SK-N-SH (cell line): ENCODE results near the gene KIAA1549. TPM values are rescaled to one million over a fixed set of nuclear protein-coding genes. Genes with fewer than 3 reads are reported as not detected.

ENCODE experiments used
- CTCF ChIA-PET: fragments of 300-600, 350-600 bp; formaldehyde crosslinking; extraction: SDS; loops from one replicate; lab custom pipeline; 2021; lab: Yijun Ruan, JAX
- POLR2A ChIA-PET: fragments of 350-600 bp; sonication (Branson Sonifier 250); formaldehyde crosslinking; extraction: SDS; loops from one replicate; lab custom pipeline; 2020; ENCODE audit warnings: antibody characterized with exemption, inconsistent platforms; lab: Yijun Ruan, JAX
- DNase-seq: peaks from one replicate; pipeline ENCODE4 v3.0.0; 2012
- H2AFZ ChIP-seq: fragments of 200-600 bp; sonication (generic); 2 replicates; pipeline ENCODE4 v1.8.1; 2016; ENCODE audit warnings: antibody characterized with exemption, mild to moderate bottlenecking, low read depth
- H3F3A ChIP-seq: fragments of 200-600 bp; sonication (generic); replicated peaks from 2 replicates; pipeline ENCODE3; 2016; ENCODE audit warnings: antibody characterized with exemption, mild to moderate bottlenecking; ENCODE audit not compliant: insufficient read depth
- H3K27ac ChIP-seq, 2 experiments: fragments of 200-500 bp in 1 of 2; fragments of 200-600 bp in 1 of 2; sonication (Bioruptor generic) in 1 of 2; sonication (generic), shearing (Covaris generic) in 1 of 2; 2 replicates each; pipeline versions ENCODE4 v1.5.1 to v1.6.1; 2014 to 2016; ENCODE audit warnings: low read depth in 2 of 2, inconsistent platforms in 1 of 2, low read length in 1 of 2, mild to moderate bottlenecking in 1 of 2, mixed read lengths in 1 of 2
- H3K27me3 ChIP-seq: fragments of 200-600 bp; sonication (generic), shearing (Covaris generic); 2 replicates; pipeline ENCODE4 v1.6.1; 2016; ENCODE audit warnings: mixed run types; ENCODE audit not compliant: insufficient read depth
- H3K36me3 ChIP-seq, 2 experiments: fragments of 200-500 bp in 1 of 2; fragments of 200-600 bp in 1 of 2; sonication (Bioruptor generic) in 1 of 2; sonication (generic) in 1 of 2; replicated peaks in 1 of 2; 2 replicates each; pipeline versions ENCODE3 to v1.5.1; 2014 to 2016; ENCODE audit warnings: low read length in 1 of 2, mild to moderate bottlenecking in 1 of 2; ENCODE audit not compliant: insufficient read depth in 2 of 2, control insufficient read depth in 1 of 2
- H3K4me1 ChIP-seq, 2 experiments: fragments of 200-500 bp in 1 of 2; fragments of 200-600 bp in 1 of 2; sonication (Bioruptor generic) in 1 of 2; sonication (generic), shearing (Covaris generic) in 1 of 2; 2 replicates each; pipeline versions ENCODE4 v1.5.1 to v1.6.1; 2014 to 2016; ENCODE audit warnings: low read depth in 1 of 2, low read length in 1 of 2, mixed run types in 1 of 2; ENCODE audit not compliant: insufficient read depth in 2 of 2, control insufficient read depth in 1 of 2
- H3K4me2 ChIP-seq: fragments of 200-600 bp; sonication (generic), shearing (Covaris generic); 2 replicates; pipeline ENCODE4 v1.6.1; 2017; ENCODE audit warnings: mixed run types
- H3K4me3 ChIP-seq, 2 experiments: fragments of 200-500 bp in 1 of 2; fragments of 200-600 bp in 1 of 2; sonication (Bioruptor generic) in 1 of 2; sonication (generic), shearing (Covaris generic) in 1 of 2; 2 replicates each; pipeline versions ENCODE4 v1.5.1 to v1.8.1; 2014 to 2016; ENCODE audit warnings: low read depth in 2 of 2, inconsistent platforms in 1 of 2, low read length in 1 of 2, mild to moderate bottlenecking in 1 of 2, mixed read lengths in 1 of 2, moderate library complexity in 1 of 2
- H3K79me2 ChIP-seq: fragments of 200-600 bp; sonication (generic); 2 replicates; pipeline ENCODE4 v1.8.1; 2017; ENCODE audit warnings: mild to moderate bottlenecking; ENCODE audit not compliant: insufficient read depth
- H3K9ac ChIP-seq: fragments of 200-600 bp; sonication (generic); 2 replicates; pipeline ENCODE4 v1.6.1; 2017; ENCODE audit warnings: mixed run types
- H3K9me2 ChIP-seq: fragments of 200-600 bp; sonication (generic); 2 replicates; pipeline ENCODE4 v1.6.1; 2017; ENCODE audit warnings: mixed run types
- H3K9me3 ChIP-seq: fragments of 200-600 bp; sonication (generic); 2 replicates; pipeline ENCODE4 v1.6.1; 2017; ENCODE audit warnings: mixed run types, mild to moderate bottlenecking, moderate library complexity
- H4K20me1 ChIP-seq: fragments of 200-600 bp; sonication (generic); 2 replicates; pipeline ENCODE4 v1.6.1; 2017; ENCODE audit warnings: mild to moderate bottlenecking, mixed run types; ENCODE audit not compliant: insufficient read depth
- ELF1 ChIP-seq: IDR thresholded peaks from 2 replicates; pipeline ENCODE4 v1.4.0; 2012
- EP300 ChIP-seq, 2 experiments: IDR thresholded peaks; 2 replicates each; pipeline versions ENCODE4 v1.4.0 to v1.6.1; 2012; ENCODE audit warnings: borderline replicate concordance in 1 of 2, low read depth in 1 of 2, low read length in 1 of 2
- FOSL2 ChIP-seq: IDR thresholded peaks from 2 replicates; pipeline ENCODE4 v1.4.0; 2012; ENCODE audit warnings: low read depth, mild to moderate bottlenecking, moderate library complexity, borderline replicate concordance
- FOXM1 ChIP-seq: IDR thresholded peaks from 2 replicates; pipeline ENCODE4 v1.4.0; 2012; ENCODE audit warnings: low read depth, mild to moderate bottlenecking
- JUND ChIP-seq: IDR thresholded peaks from 2 replicates; pipeline ENCODE4 v1.4.0; 2012
- NFIC ChIP-seq: IDR thresholded peaks from 2 replicates; pipeline ENCODE4 v1.4.0; 2012; ENCODE audit warnings: borderline replicate concordance
- RCOR1 ChIP-seq: fragments of 150-350 bp; IDR thresholded peaks from 2 replicates; pipeline ENCODE4 v1.6.1; 2017; ENCODE audit warnings: antibody characterized with exemption, low read length
- RFX5 ChIP-seq: IDR thresholded peaks from 2 replicates; pipeline ENCODE4 v1.6.1; 2012; ENCODE audit warnings: mild to moderate bottlenecking, improper control_type of control experiment, low read length
- RXRA ChIP-seq: IDR thresholded peaks from 2 replicates; pipeline ENCODE4 v1.4.0; 2012; ENCODE audit warnings: low read depth, mild to moderate bottlenecking, borderline replicate concordance
- SIN3A ChIP-seq: IDR thresholded peaks from 2 replicates; pipeline ENCODE4 v1.6.1; 2012; ENCODE audit warnings: low read depth, mild to moderate bottlenecking, low read length, moderate library complexity, borderline replicate concordance
- WGBS: methylation state at CpG from one replicate; pipeline ENCODE4 v1.1.6; 2017; ENCODE audit warnings: low lambda C conversion rate; 5-methylcytosine and 5-hydroxymethylcytosine counted together
- polyA plus RNA-seq, 3 experiments: library from polyadenylated mRNA; depleted of rRNA; stranded (reverse); fragments of >200 nt; gene quantifications; 2 replicates each; pipeline ENCODE4 v1.2.3, GENCODE V29; 2012
- TF ChIP-seq, protein P1 (sequence below): IDR thresholded peaks from 2 replicates; pipeline ENCODE4 v1.4.0; 2012; ENCODE audit warnings: low read depth, borderline replicate concordance
- TF ChIP-seq, protein P2 (sequence below): fragments of 200-600 bp; sonication (generic); IDR thresholded peaks from 2 replicates; pipeline ENCODE4 v1.6.1; 2017; ENCODE audit warnings: antibody characterized with exemption, mild to moderate bottlenecking, moderate library complexity
- TF ChIP-seq, protein P3 (sequence below): IDR thresholded peaks from 2 replicates; pipeline ENCODE4 v1.6.1; 2012; ENCODE audit warnings: mild to moderate bottlenecking, low read depth, low read length, moderate library complexity

Gene KIAA1549
- polyA plus RNA-seq, 1 of the 3 experiments (the other 2 are of a cell fraction) = 3.6 TPM

DNA sequence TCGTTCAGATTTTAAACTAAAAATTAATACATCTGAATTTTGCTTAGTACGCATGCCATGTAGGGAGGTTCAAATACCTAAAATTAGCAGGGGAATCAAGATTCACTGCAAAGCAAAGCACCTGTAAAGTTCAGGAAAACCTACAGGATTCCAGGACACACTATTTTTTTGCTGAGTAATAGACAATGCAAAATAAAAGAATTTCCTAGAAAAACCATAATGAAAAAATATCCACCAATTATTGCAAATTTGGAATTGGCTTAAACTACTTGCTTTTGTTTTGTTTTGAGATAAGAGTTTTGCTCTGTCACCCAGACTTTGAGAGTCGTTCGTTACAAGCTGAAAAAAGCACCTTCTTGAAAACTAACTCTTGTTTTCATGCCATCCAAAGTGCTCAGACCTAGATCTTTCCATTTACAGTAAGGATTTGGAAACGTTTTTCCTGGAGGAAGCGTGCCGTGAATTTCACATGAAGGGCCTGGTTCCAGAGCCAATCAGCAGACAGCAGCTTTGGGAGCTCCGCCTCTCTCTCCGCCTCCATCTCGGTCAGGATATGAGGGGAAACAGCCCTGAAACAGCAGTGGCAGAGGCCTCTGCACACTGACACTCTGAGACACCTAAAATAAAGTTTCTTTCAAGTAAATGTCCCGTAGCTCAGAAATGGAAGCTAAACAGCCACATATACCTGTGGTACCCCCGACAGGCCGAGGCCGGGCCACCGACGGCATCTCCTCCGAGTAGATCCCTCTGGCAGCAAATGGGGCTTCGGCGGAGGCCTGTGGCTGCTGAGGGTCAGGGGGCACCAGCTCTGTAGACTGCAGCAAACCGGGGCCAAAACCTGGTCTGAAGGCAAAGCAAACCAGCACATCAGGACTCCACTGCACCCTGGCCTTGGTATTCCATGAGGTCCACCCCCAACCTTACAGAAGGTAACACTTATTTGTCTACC is 137.3 kb downstream of the KIAA1549 start:
- TF ChIP-seq RFX5 (no peak), JUND (no peak), NFIC (no peak), ELF1 (no peak), SIN3A (no peak), FOSL2 (no peak), EP300 (IDR thresholded peaks at IDR 0.05; ENCODE audit: borderline replicate concordance in 1 of 2, low read depth in 1 of 2, low read length in 1 of 2) (no peak), FOXM1 (no peak), RCOR1 (no peak), RXRA (no peak)
- TF ChIP-seq, protein P1, sequence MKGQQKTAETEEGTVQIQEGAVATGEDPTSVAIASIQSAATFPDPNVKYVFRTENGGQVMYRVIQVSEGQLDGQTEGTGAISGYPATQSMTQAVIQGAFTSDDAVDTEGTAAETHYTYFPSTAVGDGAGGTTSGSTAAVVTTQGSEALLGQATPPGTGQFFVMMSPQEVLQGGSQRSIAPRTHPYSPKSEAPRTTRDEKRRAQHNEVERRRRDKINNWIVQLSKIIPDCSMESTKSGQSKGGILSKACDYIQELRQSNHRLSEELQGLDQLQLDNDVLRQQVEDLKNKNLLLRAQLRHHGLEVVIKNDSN = no peak
- TF ChIP-seq, protein P2, sequence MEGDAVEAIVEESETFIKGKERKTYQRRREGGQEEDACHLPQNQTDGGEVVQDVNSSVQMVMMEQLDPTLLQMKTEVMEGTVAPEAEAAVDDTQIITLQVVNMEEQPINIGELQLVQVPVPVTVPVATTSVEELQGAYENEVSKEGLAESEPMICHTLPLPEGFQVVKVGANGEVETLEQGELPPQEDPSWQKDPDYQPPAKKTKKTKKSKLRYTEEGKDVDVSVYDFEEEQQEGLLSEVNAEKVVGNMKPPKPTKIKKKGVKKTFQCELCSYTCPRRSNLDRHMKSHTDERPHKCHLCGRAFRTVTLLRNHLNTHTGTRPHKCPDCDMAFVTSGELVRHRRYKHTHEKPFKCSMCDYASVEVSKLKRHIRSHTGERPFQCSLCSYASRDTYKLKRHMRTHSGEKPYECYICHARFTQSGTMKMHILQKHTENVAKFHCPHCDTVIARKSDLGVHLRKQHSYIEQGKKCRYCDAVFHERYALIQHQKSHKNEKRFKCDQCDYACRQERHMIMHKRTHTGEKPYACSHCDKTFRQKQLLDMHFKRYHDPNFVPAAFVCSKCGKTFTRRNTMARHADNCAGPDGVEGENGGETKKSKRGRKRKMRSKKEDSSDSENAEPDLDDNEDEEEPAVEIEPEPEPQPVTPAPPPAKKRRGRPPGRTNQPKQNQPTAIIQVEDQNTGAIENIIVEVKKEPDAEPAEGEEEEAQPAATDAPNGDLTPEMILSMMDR = no peak
- TF ChIP-seq, protein P3, sequence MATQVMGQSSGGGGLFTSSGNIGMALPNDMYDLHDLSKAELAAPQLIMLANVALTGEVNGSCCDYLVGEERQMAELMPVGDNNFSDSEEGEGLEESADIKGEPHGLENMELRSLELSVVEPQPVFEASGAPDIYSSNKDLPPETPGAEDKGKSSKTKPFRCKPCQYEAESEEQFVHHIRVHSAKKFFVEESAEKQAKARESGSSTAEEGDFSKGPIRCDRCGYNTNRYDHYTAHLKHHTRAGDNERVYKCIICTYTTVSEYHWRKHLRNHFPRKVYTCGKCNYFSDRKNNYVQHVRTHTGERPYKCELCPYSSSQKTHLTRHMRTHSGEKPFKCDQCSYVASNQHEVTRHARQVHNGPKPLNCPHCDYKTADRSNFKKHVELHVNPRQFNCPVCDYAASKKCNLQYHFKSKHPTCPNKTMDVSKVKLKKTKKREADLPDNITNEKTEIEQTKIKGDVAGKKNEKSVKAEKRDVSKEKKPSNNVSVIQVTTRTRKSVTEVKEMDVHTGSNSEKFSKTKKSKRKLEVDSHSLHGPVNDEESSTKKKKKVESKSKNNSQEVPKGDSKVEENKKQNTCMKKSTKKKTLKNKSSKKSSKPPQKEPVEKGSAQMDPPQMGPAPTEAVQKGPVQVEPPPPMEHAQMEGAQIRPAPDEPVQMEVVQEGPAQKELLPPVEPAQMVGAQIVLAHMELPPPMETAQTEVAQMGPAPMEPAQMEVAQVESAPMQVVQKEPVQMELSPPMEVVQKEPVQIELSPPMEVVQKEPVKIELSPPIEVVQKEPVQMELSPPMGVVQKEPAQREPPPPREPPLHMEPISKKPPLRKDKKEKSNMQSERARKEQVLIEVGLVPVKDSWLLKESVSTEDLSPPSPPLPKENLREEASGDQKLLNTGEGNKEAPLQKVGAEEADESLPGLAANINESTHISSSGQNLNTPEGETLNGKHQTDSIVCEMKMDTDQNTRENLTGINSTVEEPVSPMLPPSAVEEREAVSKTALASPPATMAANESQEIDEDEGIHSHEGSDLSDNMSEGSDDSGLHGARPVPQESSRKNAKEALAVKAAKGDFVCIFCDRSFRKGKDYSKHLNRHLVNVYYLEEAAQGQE = no peak
- Histone ChIP-seq H3K27ac (no peak overlapping the region), H3K27me3 (no peaks in the 10 kb centered on the region), H3K9me3 (no peaks in the 10 kb centered on the region), H3K4me1 (0 out of 4 replicates have a peak, but pooled peaks cover 0 to 9% of the 10 kb centered on the region in 2 experiments), H3K4me3 (no peak overlapping the region), H3K4me2 (no peak overlapping the region), H3K9ac (no peak overlapping the region), H3K36me3 (peaks cover 7 to 39% of the 10 kb centered on the region in 2 experiments), H2AFZ (no peak overlapping the region), H4K20me1 (no peaks in the 10 kb centered on the region), H3K79me2 (no peaks in the 10 kb centered on the region), H3K9me2 (no peaks in the 10 kb centered on the region), H3F3A (no peaks in the 10 kb centered on the region)
- 94% methylated on average over 20 of the region's 20 CpGs for WGBS
- CTCF ChIA-PET = interaction anchor here (1.3 kb wide), 1 partner anchor 105 kb away, joined by 4 read pairs; no protein-coding TSS in a partner anchor
- DNase-seq = no peak
- POLR2A ChIA-PET = no interaction called here
